GM18507 (cell line): Measurements from ENCODE around the gene VWC2.
A peak's percentile ranks its signal among the peaks of the same experiment; 100 is the strongest.
"Not testable (repeated sequence)": the region's sequence is repeated elsewhere in the genome, so short reads cannot be mapped to it uniquely, and the experiment has no call there.

ENCODE experiments used
- DNase-seq: peaks from one replicate; pipeline ENCODE4 v3.0.0; 2011; ENCODE audit warnings: low read depth; ENCODE audit not compliant: insufficient read length; ENCODE audit errors: extremely low spot score
- FAIRE-seq: peaks from 2 replicates; lab custom pipeline; 2011; peaks lifted over from hg19 to GRCh38; lab: Jason Lieb, UNC

Gene VWC2

GRCh38 chr7:49840751-49841405, 67.4 kb downstream of the VWC2 start:
- DNase-seq: no peak
- FAIRE-seq: no peak

- no peak for FAIRE-seq
- no peak for DNase-seq
These were observed 72.2 kb downstream of the VWC2 start for GRCh38 chr7:49845626-49846025.

GRCh38 chr7:49848211-49848841, 74.9 kb downstream of the VWC2 start:
- FAIRE-seq (no peak), DNase-seq (no peak)

DNA sequence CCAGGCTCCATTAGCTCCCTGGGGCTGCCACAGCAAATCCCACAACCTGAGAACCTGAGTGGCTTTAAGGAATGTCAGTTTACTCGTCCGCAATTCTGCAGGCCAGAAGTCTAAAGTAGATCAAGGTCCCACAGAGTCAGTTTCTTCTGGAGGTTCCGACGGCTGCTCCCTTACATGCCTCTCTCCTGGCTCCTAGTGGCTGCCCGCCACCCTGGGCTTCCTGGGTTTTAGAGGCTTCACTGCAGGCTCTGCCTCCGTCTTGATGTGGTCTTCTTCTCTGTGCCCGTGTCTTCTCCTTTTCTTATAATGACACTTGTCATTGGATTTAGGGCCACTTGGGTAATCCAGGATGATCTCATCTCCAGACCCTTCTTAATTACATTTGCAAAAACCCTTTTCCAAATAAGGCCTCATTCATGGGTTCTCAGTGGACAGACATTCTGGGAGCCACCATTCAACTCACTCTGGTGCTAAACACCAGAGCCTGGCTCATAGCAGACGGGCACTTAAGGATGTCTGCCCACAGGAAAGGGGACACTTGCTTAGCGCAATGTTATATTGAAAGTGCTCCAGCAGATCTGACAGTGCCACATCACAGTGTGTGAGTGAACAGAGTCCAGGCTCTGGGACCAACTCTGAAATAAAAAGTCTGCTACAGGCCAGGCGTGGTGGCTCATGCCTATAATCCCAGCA, 77.6 kb downstream of the VWC2 start:
- FAIRE-seq (no peak), DNase-seq (no peak)

- DNase-seq, FAIRE-seq: not testable (repeated sequence)
These were observed 78.1 kb downstream of the VWC2 start for GRCh38 chr7:49851614-49851934.

GRCh38 chr7:49852619-49853462, 79.4 kb downstream of the VWC2 start:
- FAIRE-seq (peak; percentile 78), DNase-seq (peak; percentile 14)

- no peak for DNase-seq
- FAIRE-seq: no peak
These were observed 82.0 kb downstream of the VWC2 start for GRCh38 chr7:49855281-49855980.

DNA sequence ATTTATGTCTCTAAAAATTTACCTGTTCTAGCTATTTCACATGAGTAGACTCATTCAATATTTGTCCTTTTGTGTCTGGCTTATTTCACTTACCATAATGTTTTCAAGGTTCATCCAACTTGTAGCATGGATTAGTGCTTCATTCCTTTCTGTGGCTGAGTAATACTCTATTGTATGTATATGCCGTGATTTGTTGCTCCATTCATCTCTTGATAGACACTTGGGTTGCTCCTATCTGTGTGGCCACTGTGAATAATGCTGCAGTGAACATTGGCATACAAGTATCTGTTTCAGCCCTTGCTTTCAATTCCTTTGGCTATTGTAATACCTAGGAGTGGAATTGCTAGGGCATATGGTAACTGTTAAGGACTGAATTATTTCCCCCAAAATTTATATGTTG, 86.9 kb downstream of the VWC2 start:
- no peak for DNase-seq
- no peak for FAIRE-seq

- FAIRE-seq: no peak
These were observed 92.8 kb downstream of the VWC2 start for GRCh38 chr7:49866076-49866735.

GRCh38 chr7:49866910-49867309, 93.5 kb downstream of the VWC2 start:
- DNase-seq: no peak
- FAIRE-seq: no peak

More at GRCh38 chr7:49866076-49866735, 92.8 kb downstream of the VWC2 start:
- DNase-seq: no peak

- DNase-seq (no peak), FAIRE-seq (no peak)
These were observed 100.0 kb downstream of the VWC2 start for GRCh38 chr7:49873420-49873819.

DNA sequence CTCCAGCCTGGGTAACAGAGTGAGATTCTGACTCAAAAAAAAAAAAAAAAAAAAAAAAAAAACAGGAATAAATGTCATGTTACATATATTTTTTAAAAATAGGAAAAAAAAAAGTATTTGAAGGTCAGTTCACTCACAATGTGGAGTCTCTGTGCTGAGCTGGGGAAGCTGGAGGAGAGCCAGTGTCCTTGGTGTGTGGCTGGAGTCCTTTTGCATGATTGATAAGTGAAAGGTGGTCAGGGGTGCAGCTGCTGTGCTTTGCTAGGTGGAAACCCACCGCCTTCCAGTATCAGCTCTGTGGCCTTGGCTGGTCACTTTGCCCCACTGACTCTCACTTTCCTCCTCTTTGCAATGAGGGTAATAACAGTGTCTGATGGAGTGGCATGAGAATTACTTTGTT, 101.9 kb downstream of the VWC2 start:
- DNase-seq (no peak), FAIRE-seq (no peak)

DNA sequence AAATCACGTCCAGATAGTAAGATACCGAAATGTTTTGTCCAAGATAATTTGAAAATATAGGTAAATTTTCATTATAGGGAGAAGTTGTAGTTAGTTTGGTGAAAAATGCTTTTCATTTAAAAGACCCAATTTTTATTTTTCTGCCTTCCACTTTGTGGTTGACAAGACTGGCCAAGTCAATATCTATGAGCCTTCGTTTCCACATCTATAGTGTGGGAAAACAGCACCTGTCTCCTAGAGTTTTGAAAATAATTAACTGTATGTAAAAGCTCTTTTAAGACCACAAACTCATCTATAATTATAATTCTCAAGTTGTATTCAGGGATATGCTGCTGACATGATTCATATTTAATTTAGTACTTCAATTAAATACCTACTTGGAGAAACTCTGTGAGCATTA, 102.8 kb downstream of the VWC2 start:
- DNase-seq (no peak), FAIRE-seq (no peak)

DNA sequence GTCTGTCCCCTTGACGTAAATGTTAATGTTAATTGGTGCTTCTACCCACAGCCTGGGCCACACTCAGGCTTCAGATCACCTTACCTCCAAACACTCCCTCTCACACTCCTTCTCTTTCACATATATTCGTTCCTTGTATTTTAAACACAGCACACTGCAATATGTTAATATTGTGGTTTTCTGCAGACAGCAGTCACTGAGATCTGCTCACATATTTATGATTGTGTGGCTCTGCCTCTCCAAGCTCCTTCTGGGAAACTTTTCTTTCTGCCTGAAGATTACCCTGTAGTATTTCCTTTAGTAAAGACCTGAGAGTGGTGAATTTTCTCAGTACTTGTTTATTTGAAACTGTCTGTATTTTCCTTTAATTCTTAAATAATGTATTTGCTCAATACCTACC, 104.7 kb downstream of the VWC2 start:
- DNase-seq (no peak), FAIRE-seq (no peak)

DNA sequence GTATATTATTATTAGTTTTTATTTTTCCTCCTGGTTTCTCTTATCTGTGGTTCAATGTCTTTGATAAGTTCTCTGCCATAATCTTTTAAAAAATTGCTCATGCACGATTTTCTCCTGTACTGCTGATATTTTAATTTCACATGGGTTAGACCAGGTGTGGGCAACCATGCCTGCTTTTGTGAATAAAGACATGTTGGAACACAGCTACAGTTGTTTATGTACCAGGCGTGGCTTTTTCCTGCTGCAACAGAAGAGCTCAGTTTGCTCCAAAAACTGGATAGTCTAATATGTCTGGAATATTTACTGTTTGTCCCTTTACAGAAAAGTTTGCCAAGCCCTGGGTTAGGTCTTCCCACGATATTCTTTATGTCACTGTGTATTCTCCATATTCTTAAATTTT, 105.2 kb downstream of the VWC2 start:
- FAIRE-seq (no peak), DNase-seq (no peak)

GRCh38 chr7:49883933-49884332, 110.5 kb downstream of the VWC2 start:
- no peak for DNase-seq
- FAIRE-seq: no peak

- no peak for FAIRE-seq
These were observed 112.3 kb downstream of the VWC2 start for GRCh38 chr7:49885593-49886285.

DNA sequence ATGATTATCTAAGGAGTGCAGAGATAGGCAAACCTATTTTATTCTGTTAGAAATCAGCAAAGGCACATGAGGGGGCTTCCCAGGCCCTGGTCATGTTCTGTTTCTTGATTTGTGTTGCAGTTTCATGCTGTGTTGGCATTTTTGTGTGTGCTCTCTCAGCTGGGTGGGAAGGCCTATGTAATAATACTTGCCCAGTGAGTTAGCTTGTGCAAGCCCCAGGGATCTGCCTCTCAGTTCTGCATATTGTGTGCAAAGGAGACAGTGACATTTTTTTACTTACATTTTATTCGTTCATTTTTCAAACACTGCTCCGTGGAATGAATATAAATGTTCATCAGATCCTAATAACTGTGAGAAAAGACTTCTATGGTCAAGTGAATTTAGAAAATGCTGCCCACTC, 119.0 kb downstream of the VWC2 start:
- no peak for FAIRE-seq

More at GRCh38 chr7:49885593-49886285, 112.3 kb downstream of the VWC2 start:
- DNase-seq: no peak

More for the DNA sequence above, 119.0 kb downstream of the VWC2 start:
- no peak for DNase-seq
